HG02943 (cell line): ENCODE results near the gene TMEM39B.

Experiments
- ATAC-seq: cut with Tn5 transposase; IDR thresholded peaks from one replicate; pipeline ENCODE4 v1.9.1; 2021; ENCODE audit warnings: mild to moderate bottlenecking, low read depth, moderate library complexity; ENCODE audit not compliant: unreplicated experiment

The TMEM39B gene

GRCh38 chr1:32150847-32151246 lies 78.1 kb downstream of the TMEM39B start:
- no peak for ATAC-seq

GRCh38 chr1:32151319-32151787 lies 78.6 kb downstream of the TMEM39B start:
- ATAC-seq = no peak
